Hematopoietic multipotent progenitor cell treated with erythropoietin and hydrocortisone succinate and interleukin-3 and kit ligand, for 8 days (in vitro differentiated cells): ENCODE measurements around the gene NFE2L2.
"Not testable (repeated sequence)": the region's sequence is repeated elsewhere in the genome, so short reads cannot be mapped to it uniquely, and the experiment has no call there.

Source experiments
- DNase-seq: peaks from one replicate; pipeline ENCODE4 v3.0.0-alpha.2; 2015

NFE2L2 gene

GRCh38 chr2:177279847-177280246 is 15.3 kb upstream of the NFE2L2 start:
- DNase-seq = no peak

GRCh38 chr2:177275743-177276055 is 11.2 kb upstream of the NFE2L2 start:
- DNase-seq = no peak

GRCh38 chr2:177275040-177275742 is 10.7 kb upstream of the NFE2L2 start:
- no peak for DNase-seq

GRCh38 chr2:177273408-177273807 is 8.9 kb upstream of the NFE2L2 start:
- no peak for DNase-seq

DNA sequence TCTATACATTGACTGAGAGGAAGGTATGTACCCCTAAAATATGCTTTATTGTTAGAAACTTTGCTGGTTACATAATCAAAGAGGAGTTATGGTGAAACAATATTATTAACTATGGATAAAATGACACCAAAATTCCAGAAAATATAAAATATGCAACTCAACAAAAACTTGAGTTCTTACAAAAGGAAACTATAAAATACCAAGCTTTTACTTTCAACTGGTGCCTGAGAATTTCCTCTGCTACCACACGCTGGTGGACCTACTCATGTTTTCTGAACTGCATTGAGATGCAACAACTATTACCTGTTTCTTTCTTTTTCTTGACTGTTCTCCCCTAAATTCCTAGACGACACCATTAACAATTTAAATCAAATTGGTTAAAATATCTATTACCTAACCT is 8.2 kb upstream of the NFE2L2 start:
- no peak for DNase-seq

GRCh38 chr2:177271981-177272666 is 7.6 kb upstream of the NFE2L2 start:
- DNase-seq = no peak

DNA sequence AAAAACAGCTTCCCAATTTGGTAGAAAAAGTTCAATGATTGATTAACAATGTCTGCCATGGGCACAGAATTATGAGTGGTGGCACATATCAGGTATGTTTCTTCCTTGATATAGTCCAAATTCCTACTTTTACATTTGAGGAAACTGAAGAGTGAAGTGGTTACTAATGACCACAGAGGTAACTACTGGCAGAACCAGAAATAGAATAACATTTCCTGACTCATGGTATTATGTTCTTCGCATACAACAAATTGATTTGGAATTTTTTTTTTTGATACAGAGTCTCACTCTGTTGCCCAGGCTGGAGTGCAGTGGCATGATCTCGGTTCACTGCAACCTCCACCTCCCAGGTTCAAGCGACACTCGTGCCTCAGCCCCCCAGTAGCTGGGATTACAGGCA is 6.0 kb upstream of the NFE2L2 start:
- no peak for DNase-seq

DNA sequence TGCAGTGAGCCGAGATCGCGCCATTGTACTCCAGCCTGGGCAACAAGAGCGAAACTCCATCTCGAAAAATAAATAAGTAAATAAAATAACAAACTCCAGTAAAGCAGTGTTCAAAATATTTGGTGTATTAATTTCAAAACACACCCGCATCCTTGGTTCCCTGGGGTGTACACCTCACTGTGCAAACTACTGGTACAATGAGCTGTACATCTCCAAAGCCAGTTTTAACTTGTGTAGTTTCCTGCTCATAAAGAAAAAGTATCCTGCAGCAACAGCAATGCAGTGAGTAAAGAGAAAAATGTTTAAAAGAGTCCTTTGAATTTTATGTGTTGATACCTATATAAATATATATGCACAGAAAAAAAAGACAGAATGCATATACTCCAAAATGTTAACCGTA is 4.4 kb upstream of the NFE2L2 start:
- DNase-seq = no peak

GRCh38 chr2:177268187-177268871 is 3.8 kb upstream of the NFE2L2 start:
- no peak for DNase-seq

- DNase-seq = not testable (repeated sequence)
Observed at GRCh38 chr2:177266955-177267354, 2.4 kb upstream of the NFE2L2 start.

GRCh38 chr2:177265824-177266817 is 1.6 kb upstream of the NFE2L2 start:
- DNase-seq = peak; percentile 88

- DNase-seq = no peak
Observed at GRCh38 chr2:177264209-177264692, 276 bp downstream of the NFE2L2 start.

DNA sequence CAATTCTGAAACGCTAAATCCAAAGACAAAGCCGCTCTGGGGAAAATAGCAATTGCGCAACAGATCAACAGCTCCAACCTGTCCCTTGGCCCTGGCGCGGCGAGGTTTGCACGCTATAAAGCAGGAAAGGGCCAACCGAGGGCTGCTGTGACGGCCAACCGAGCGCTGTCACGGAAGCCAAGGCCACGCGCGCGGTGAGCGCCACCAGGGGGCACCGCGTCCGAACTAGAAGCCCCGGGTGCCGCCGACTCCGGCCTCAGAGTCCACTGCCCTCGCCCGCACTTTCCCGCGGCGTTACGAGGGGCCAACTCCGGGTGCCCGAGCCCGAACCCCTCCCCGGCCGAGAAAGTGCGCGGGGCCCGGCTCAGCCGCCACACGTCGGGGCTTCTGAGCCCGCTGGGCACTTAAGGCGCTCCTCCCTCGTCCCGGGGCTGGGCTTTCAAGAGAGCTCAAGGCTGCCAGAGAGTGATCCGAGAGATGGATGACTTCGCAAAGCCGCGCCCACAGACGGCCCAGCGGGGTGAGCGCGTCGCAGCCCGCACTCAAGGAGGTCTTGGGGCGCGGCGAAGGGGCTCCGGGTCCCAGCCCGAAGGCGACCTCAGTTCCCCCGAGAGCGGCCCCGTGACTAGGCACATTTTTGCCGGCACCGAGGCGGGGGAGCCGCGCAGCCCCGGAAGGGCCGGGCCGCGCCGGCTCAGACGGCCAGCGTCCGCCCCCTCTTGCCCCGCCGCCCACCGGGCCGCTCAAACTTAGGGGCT is 897 bp downstream of the NFE2L2 start:
- DNase-seq = peak; percentile 92

DNA sequence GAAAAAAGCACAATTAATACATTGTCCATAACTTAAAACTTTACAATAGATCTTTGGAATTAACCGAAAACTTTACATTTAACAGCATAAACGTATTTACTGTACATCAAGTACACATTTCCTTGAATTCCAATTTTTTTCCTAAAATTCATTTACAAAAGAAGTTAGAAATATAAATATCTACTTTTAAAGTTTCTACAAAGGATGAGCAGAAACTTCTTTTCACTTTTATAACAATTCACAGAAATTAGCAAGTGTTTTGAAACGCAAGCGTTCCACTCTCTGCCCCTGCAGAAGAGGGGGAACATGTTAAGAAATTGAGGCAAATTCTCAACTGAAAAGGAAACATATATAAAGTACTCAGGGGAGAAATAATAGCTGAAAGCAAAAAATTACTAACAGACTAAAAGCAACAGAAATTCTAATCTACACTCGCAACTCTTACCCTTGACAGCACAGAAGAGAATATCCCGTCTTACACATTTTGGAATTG is 1.5 kb downstream of the NFE2L2 start:
- DNase-seq = no peak

DNA sequence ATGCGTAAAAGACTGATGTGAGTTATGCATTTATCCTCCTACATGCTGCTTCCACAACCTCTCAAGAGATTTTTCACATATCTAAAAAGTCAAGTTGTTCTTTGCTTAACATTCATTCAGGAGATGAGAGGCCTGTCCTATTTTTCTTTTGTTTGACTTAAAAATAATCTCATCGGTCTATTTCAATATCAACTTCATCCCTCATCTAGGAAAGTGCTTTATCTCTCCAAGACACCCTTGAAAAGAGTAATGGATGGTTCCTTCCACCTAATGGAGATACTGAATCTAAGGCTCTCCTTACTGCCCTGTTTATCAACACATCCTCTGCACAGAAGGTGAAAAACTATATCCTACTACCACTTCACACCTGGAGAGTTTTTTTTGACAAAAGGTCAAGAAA is 2.4 kb downstream of the NFE2L2 start:
- DNase-seq = peak; percentile 52

- no peak for DNase-seq
Observed at GRCh38 chr2:177261116-177262060, 3.1 kb downstream of the NFE2L2 start.

- DNase-seq = peak; percentile 46
Observed at GRCh38 chr2:177260379-177260778, 4.1 kb downstream of the NFE2L2 start.

- no peak for DNase-seq
Observed at GRCh38 chr2:177258059-177258458, 6.5 kb downstream of the NFE2L2 start.

DNA sequence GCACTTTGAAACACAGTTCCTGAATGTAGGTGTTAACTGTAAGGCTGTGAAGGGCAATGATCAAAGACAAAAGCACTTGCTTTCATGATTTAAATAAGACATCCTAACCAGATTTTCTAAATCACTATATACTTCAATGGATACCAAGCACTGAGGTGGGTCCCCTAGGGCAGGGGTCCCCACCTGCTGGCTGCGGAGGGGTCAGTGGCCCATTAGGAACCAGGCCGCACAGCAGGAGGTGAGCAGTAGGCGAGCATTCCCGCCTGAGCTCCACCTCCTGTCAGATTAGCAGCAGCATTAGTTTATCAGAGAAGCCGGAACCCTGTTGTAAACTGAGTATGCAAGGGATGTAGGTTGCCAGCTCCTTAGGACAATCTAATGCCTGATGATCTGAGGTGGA is 7.1 kb downstream of the NFE2L2 start:
- no peak for DNase-seq

DNA sequence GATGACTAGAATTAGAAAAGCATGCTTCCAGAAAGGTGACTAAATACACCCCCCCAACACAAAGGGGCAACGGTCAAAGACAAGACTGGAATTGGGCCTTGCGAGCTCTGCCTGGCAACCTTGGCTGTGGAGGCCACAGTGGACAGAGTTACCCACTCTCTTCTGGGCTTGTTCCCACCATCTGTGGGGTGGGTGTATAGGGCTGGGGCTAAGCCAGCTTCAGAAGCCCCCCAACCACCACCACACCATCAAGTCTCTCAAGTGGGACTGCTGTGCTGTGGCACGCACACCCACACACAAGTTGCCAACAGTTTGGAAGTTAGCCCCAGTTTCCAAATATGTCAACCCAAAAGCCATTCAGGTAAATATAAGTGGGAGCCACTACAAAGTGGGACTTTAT is 7.8 kb downstream of the NFE2L2 start:
- no peak for DNase-seq

GRCh38 chr2:177256026-177256425 is 8.5 kb downstream of the NFE2L2 start:
- no peak for DNase-seq
